BLaER1 (cell line): ENCODE data around the gene PEX5L.
A peak's percentile ranks its signal among the peaks of the same experiment; 100 is the strongest.

ENCODE experiments used
- H3K27ac ChIP-seq: shearing (Covaris generic); formaldehyde crosslinking; 2 replicates; pipeline ENCODE4 v1.8.1; 2022
- H3K27me3 ChIP-seq: shearing (Covaris generic); formaldehyde crosslinking; 2 replicates; pipeline ENCODE4 v1.8.1; 2022
- H3K36me3 ChIP-seq: shearing (Covaris generic); formaldehyde crosslinking; 2 replicates; pipeline ENCODE4 v1.8.1; 2022
- H3K4me1 ChIP-seq: shearing (Covaris generic); formaldehyde crosslinking; 2 replicates; pipeline ENCODE4 v1.8.1; 2022
- H3K4me2 ChIP-seq: shearing (Covaris generic); formaldehyde crosslinking; 2 replicates; pipeline ENCODE4 v1.8.1; 2022
- H3K4me3 ChIP-seq: shearing (Covaris generic); formaldehyde crosslinking; 2 replicates; pipeline ENCODE4 v1.8.1; 2022
- H3K9ac ChIP-seq: shearing (Covaris generic); formaldehyde crosslinking; 2 replicates; pipeline ENCODE4 v1.8.1; 2022
- H3K9me3 ChIP-seq: shearing (Covaris generic); formaldehyde crosslinking; 2 replicates; pipeline ENCODE4 v1.8.1; 2022
- H4K20me1 ChIP-seq: shearing (Covaris generic); formaldehyde crosslinking; 2 replicates; pipeline ENCODE4 v1.8.1; 2022
- Cebpa-rat ChIP-seq: shearing (Covaris generic); IDR thresholded peaks from 2 replicates; pipeline ENCODE4 v1.8.1; 2022

PEX5L gene

GRCh38 chr3:180036671-180037455 is at the start of gene PEX5L:
PEX5L (minus strand) TSS chr3:180036937; CDS start chr3:180036599, 338 bp downstream.
- Histone ChIP-seq H3K36me3 (no peaks in the 10 kb centered on the region), H3K4me2 (peak within 1 kb of the TSS; percentile 52), H3K27ac (no peak within 1 kb of the TSS), H3K4me3 (no peak within 1 kb of the TSS), H3K27me3 (no peaks in the 10 kb centered on the region), H3K9ac (no peak within 1 kb of the TSS), H3K9me3 (peaks cover 13% of the 10 kb centered on the region), H4K20me1 (no peaks in the 10 kb centered on the region), H3K4me1 (peaks cover 11% of the 10 kb centered on the region)
- TF ChIP-seq Cebpa-rat = no peak

- Histone ChIP-seq H3K9me3 (no peaks in the 10 kb centered on the region), H3K27me3 (no peaks in the 10 kb centered on the region), H4K20me1 (no peaks in the 10 kb centered on the region), H3K27ac (no peak overlapping the region), H3K9ac (no peak overlapping the region), H3K4me2 (no peak overlapping the region), H3K4me3 (no peak overlapping the region), H3K36me3 (no peaks in the 10 kb centered on the region), H3K4me1 (no peaks in the 10 kb centered on the region)
- no peak for TF ChIP-seq Cebpa-rat
Measured at GRCh38 chr3:180085122-180085710, 48.5 kb upstream of the PEX5L start.

- Histone ChIP-seq H3K4me1 (no peaks in the 10 kb centered on the region), H3K4me2 (no peak overlapping the region), H3K9ac (no peak overlapping the region), H3K27ac (no peak overlapping the region), H3K9me3 (no peaks in the 10 kb centered on the region), H3K36me3 (no peaks in the 10 kb centered on the region), H4K20me1 (no peaks in the 10 kb centered on the region), H3K4me3 (no peak overlapping the region), H3K27me3 (no peaks in the 10 kb centered on the region)
- TF ChIP-seq Cebpa-rat = no peak
Measured at GRCh38 chr3:180082699-180083098, 46.0 kb upstream of the PEX5L start.

DNA sequence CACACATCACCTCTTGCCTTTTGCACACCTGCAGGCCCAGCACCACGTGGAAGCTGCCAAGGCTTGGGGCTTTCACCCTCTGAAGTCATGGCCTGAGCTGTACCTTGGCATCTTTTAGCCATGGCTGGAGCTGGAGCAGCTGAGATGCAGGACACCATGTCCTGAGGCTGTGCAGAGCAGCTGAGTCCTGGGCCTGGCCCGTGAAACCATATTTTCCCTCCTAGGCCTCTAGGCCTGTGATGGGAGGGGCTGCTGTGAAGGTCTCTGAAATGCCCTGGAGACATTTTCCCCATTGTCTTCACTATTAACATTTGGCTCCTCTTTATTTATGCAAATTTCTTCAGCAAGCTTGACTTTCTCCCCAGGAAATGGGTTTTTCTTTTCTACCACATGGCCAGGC is 41.9 kb upstream of the PEX5L start:
- TF ChIP-seq Cebpa-rat = no peak
- H3K27ac ChIP-seq = no peak overlapping the region
- no peak overlapping the region for H3K4me2 ChIP-seq
- no peaks in the 10 kb centered on the region for H3K9me3 ChIP-seq
- H3K36me3 ChIP-seq = no peaks in the 10 kb centered on the region
- no peaks in the 10 kb centered on the region for H4K20me1 ChIP-seq
- H3K27me3 ChIP-seq = no peaks in the 10 kb centered on the region
- H3K4me1 ChIP-seq = no peaks in the 10 kb centered on the region
- H3K9ac ChIP-seq = no peak overlapping the region
- H3K4me3 ChIP-seq = no peak overlapping the region

GRCh38 chr3:180073561-180073960 is 36.8 kb upstream of the PEX5L start:
- TF ChIP-seq Cebpa-rat = no peak
- H3K27me3 ChIP-seq = no peaks in the 10 kb centered on the region
- no peaks in the 10 kb centered on the region for H3K9me3 ChIP-seq

DNA sequence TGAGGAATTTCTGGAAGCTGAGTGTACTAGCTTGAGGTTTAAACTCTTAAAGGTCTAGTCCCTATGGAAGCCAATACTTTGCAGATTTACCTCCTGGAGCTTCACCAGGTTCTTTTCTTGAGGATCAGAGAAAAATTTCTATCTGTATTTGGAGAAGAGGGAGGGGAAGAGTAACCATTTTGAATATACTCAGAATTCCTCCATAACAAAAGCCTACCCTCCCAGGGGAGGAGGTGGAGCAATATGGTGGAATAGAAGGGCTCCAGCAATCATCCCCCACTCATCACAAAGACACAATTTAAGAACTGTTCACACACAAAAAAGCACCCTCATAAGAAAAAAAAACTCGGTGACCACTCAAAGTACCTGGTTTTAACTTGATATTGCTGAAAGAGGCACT is 36.0 kb upstream of the PEX5L start:
- no peak for TF ChIP-seq Cebpa-rat
- Histone ChIP-seq H3K27ac (no peak overlapping the region), H3K9me3 (no peaks in the 10 kb centered on the region), H3K36me3 (no peaks in the 10 kb centered on the region), H3K4me3 (no peak overlapping the region), H3K27me3 (no peaks in the 10 kb centered on the region), H3K4me1 (no peaks in the 10 kb centered on the region), H3K9ac (no peak overlapping the region), H3K4me2 (no peak overlapping the region), H4K20me1 (no peaks in the 10 kb centered on the region)

More at GRCh38 chr3:180073561-180073960, 36.8 kb upstream of the PEX5L start:
- Histone ChIP-seq H3K4me1 (no peaks in the 10 kb centered on the region), H3K36me3 (no peaks in the 10 kb centered on the region), H3K4me2 (no peak overlapping the region), H3K9ac (no peak overlapping the region), H4K20me1 (no peaks in the 10 kb centered on the region), H3K27ac (no peak overlapping the region), H3K4me3 (no peak overlapping the region)

DNA sequence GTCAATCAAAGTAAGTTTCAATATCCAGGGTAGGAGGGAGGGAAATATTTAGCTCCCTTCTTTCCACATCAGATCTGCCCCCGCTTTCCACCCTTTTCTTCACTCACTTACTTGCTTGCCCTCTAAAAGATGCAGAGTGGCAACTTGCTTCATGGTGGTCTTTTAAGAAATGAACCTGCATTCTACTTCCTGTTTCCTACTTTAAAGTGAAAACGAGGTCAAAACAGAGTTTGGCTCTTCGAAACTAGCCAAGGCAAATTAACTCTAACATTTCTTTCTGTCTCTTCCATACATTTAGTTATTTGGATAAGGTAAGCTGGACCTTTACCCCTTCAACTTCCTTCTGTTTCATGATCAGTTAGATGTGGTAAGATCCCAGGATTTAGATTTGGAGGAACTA is 34.2 kb upstream of the PEX5L start:
- H3K9me3 ChIP-seq = no peaks in the 10 kb centered on the region
- no peaks in the 10 kb centered on the region for H3K4me1 ChIP-seq
- H4K20me1 ChIP-seq = no peaks in the 10 kb centered on the region
- H3K27me3 ChIP-seq = no peaks in the 10 kb centered on the region
- H3K4me3 ChIP-seq = no peak overlapping the region
- no peak overlapping the region for H3K27ac ChIP-seq
- no peaks in the 10 kb centered on the region for H3K36me3 ChIP-seq
- TF ChIP-seq Cebpa-rat = no peak
- no peak overlapping the region for H3K9ac ChIP-seq
- no peak overlapping the region for H3K4me2 ChIP-seq

DNA sequence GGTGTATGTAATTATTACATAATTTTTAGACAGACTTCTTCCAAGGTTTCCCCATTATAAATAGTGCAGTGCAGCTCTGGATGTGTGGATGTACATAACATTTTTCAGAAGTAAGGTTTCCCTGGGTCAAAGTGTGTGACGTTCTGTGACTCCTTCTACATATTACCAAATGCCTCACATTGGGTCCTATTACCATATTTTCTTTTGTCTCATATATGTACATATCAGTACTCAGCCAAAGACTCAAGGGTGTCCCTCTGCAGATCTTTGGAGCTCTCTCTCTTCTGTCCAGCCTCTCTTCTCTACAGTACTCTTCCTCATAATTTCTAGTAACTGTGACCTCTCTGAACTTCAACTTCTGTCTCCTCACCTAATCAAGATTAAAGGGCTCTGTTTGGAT is 31.3 kb upstream of the PEX5L start:
- Histone ChIP-seq H3K27me3 (no peaks in the 10 kb centered on the region), H4K20me1 (no peaks in the 10 kb centered on the region), H3K9ac (no peak overlapping the region), H3K27ac (no peak overlapping the region), H3K9me3 (no peaks in the 10 kb centered on the region), H3K36me3 (no peaks in the 10 kb centered on the region), H3K4me3 (no peak overlapping the region), H3K4me1 (no peaks in the 10 kb centered on the region), H3K4me2 (no peak overlapping the region)
- TF ChIP-seq Cebpa-rat = no peak

- H3K36me3 ChIP-seq = no peaks in the 10 kb centered on the region
- no peaks in the 10 kb centered on the region for H3K9me3 ChIP-seq
- no peaks in the 10 kb centered on the region for H3K27me3 ChIP-seq
- no peak overlapping the region for H3K4me2 ChIP-seq
- H3K27ac ChIP-seq = no peak overlapping the region
- H3K9ac ChIP-seq = no peak overlapping the region
- no peaks in the 10 kb centered on the region for H4K20me1 ChIP-seq
- H3K4me3 ChIP-seq = no peak overlapping the region
- TF ChIP-seq Cebpa-rat = no peak
- no peaks in the 10 kb centered on the region for H3K4me1 ChIP-seq
Measured at GRCh38 chr3:180066598-180066997, 29.9 kb upstream of the PEX5L start.

GRCh38 chr3:180063783-180064182 is 27.0 kb upstream of the PEX5L start:
- no peak overlapping the region for H3K4me2 ChIP-seq
- no peak overlapping the region for H3K4me3 ChIP-seq
- H3K4me1 ChIP-seq = no peaks in the 10 kb centered on the region
- H3K9me3 ChIP-seq = no peaks in the 10 kb centered on the region
- H3K36me3 ChIP-seq = no peaks in the 10 kb centered on the region
- no peak overlapping the region for H3K27ac ChIP-seq
- H4K20me1 ChIP-seq = no peaks in the 10 kb centered on the region
- no peak overlapping the region for H3K9ac ChIP-seq
- TF ChIP-seq Cebpa-rat = no peak
- no peaks in the 10 kb centered on the region for H3K27me3 ChIP-seq

GRCh38 chr3:180062771-180063170 is 26.0 kb upstream of the PEX5L start:
- Histone ChIP-seq H3K27ac (no peak overlapping the region), H3K9me3 (no peaks in the 10 kb centered on the region), H3K9ac (no peak overlapping the region), H3K36me3 (no peaks in the 10 kb centered on the region), H3K4me1 (no peaks in the 10 kb centered on the region), H3K4me2 (no peak overlapping the region), H3K27me3 (no peaks in the 10 kb centered on the region), H3K4me3 (no peak overlapping the region), H4K20me1 (no peaks in the 10 kb centered on the region)
- TF ChIP-seq Cebpa-rat = no peak
